GM19463 (cell line): Measurements from ENCODE around the gene CORO7.

ENCODE experiments used
- ATAC-seq: cut with Tn5 transposase; IDR thresholded peaks from one replicate; pipeline ENCODE4 v1.9.1; 2021; ENCODE audit warnings: mild to moderate bottlenecking, moderate library complexity; ENCODE audit not compliant: unreplicated experiment

The CORO7 gene

GRCh38 chr16:4324492-4325252, 91.7 kb downstream of the CORO7 start:
- no peak for ATAC-seq

- ATAC-seq, result no peak
These were observed 92.4 kb downstream of the CORO7 start for GRCh38 chr16:4323845-4324488.

GRCh38 chr16:4323071-4323844, 93.1 kb downstream of the CORO7 start:
- no peak for ATAC-seq

- ATAC-seq, result no peak
These were observed 94.0 kb downstream of the CORO7 start for GRCh38 chr16:4322121-4323052.

- ATAC-seq, result no peak
These were observed 94.9 kb downstream of the CORO7 start for GRCh38 chr16:4321286-4322120.

GRCh38 chr16:4320571-4321137, 95.7 kb downstream of the CORO7 start:
- no peak for ATAC-seq

GRCh38 chr16:4319454-4320421, 96.7 kb downstream of the CORO7 start:
- peak; percentile 59 for ATAC-seq

GRCh38 chr16:4318967-4319366, 97.4 kb downstream of the CORO7 start:
- ATAC-seq, result no peak

- ATAC-seq, result no peak
These were observed 97.9 kb downstream of the CORO7 start for GRCh38 chr16:4318451-4318910.

- ATAC-seq, result no peak
These were observed 98.6 kb downstream of the CORO7 start for GRCh38 chr16:4317532-4318450.

GRCh38 chr16:4316864-4317531, 99.4 kb downstream of the CORO7 start:
- ATAC-seq, result no peak

- no peak for ATAC-seq
These were observed 100.1 kb downstream of the CORO7 start for GRCh38 chr16:4316108-4316863.

- ATAC-seq, result no peak
These were observed 100.9 kb downstream of the CORO7 start, which contains the start of gene GLIS2 for GRCh38 chr16:4315186-4316107. Gene GLIS2, plus strand, starts transcription at chr16:4316067. Its CDS starts 16,214 bp downstream, at chr16:4332281.

GRCh38 chr16:4314532-4315185, 101.7 kb downstream of the CORO7 start:
- no peak for ATAC-seq
